Sciatic nerve (tissue), 2 donors: Measurements from ENCODE around the gene ATP9A. TPM values are rescaled to one million over a fixed set of nuclear protein-coding genes. Genes with fewer than 3 reads are reported as not detected.
A peak's percentile ranks its signal among the peaks of the same experiment; 100 is the strongest.
"Not testable (repeated sequence)": the region's sequence is repeated elsewhere in the genome, so short reads cannot be mapped to it uniquely, and the experiment has no call there.

ENCODE experiments used
- ATAC-seq: fragments of 200-7000 bp; cut with Tn5 transposase; one replicate; pipeline ENCODE4 v1.9.1; 2020; ENCODE audit warnings: mild to moderate bottlenecking, moderate library complexity
- DNase-seq: peaks from one replicate; pipeline ENCODE4 v3.0.0-alpha.2; 2020; ENCODE audit warnings: low spot score
- intact Hi-C: fragments of 100-400 bp; cut with DNase I; formaldehyde crosslinking; loops from one replicate; pipeline ENCODE4 v1.14.2; 2022
- total RNA-seq: library from RNA; stranded (reverse); fragmentation: NEBNext Ultra II Directional; extraction: Animal tissue kit (Norgen Biotek cat#: 25700); gene quantifications from one replicate; pipeline ENCODE4 v1.2.1, GENCODE V29; 2021
- donor health status: DM: no; HTN: no; CAD: no.
- donor health status: DM: no; HTN: no; CAD: no.

ATP9A gene
- total RNA-seq: 42.8 TPM

GRCh38 chr20:51767867-51768758 is at the start of gene ATP9A:
Gene ATP9A (minus strand): TSS chr20:51768390. CDS start chr20:51768369, 21 bp downstream.
- peak; percentile 43 for ATAC-seq
- intact Hi-C loops: no loop called here
- no peak for DNase-seq

- DNase-seq, ATAC-seq, intact Hi-C loops: not testable (repeated sequence)
Measured at GRCh38 chr20:51816856-51817255, 48.7 kb upstream of the ATP9A start.

GRCh38 chr20:51815383-51816076 is 47.3 kb upstream of the ATP9A start:
- DNase-seq (no peak), ATAC-seq (no peak)
- intact Hi-C loops: no loop called here

- ATAC-seq (no peak), DNase-seq (no peak)
- intact Hi-C loops: no loop called here
Measured at GRCh38 chr20:51812861-51813260, 44.7 kb upstream of the ATP9A start.

DNA sequence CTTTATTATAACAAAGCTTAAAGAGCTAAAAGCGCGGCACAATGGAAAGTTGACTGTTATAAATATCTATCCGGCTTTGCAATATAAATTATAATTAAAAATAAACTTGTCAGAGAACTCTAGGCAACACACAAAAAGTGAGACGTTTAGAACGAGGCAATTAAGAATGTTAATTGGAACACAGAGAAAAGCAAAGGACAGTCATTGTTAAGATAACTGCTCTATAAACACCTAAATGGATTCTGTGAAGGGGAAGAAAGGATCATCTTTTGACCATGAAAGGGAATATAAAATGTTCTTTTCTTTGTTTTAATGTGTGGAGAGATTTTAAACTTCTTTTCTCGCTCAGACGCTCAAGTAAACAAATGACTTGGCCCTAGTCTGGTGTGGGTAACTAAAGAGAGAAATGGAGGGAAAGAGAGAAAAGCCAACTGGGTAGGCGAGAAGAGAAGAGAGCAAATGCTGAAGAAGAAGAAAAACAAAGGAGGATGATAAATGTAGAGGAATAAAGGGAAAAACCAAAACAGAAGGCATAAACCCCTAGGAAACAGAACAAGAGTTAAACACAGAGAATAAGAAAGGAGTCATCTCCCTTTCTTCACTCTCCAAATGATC is 43.4 kb upstream of the ATP9A start:
- intact Hi-C loops: no loop called here
- ATAC-seq (no peak), DNase-seq (no peak)

- ATAC-seq (no peak), DNase-seq (no peak)
- intact Hi-C loops: no loop called here
Measured at GRCh38 chr20:51811042-51811355, 42.8 kb upstream of the ATP9A start.

GRCh38 chr20:51810155-51811041 is 42.2 kb upstream of the ATP9A start:
- ATAC-seq (no peak), DNase-seq (no peak)
- intact Hi-C loops: no loop called here

DNA sequence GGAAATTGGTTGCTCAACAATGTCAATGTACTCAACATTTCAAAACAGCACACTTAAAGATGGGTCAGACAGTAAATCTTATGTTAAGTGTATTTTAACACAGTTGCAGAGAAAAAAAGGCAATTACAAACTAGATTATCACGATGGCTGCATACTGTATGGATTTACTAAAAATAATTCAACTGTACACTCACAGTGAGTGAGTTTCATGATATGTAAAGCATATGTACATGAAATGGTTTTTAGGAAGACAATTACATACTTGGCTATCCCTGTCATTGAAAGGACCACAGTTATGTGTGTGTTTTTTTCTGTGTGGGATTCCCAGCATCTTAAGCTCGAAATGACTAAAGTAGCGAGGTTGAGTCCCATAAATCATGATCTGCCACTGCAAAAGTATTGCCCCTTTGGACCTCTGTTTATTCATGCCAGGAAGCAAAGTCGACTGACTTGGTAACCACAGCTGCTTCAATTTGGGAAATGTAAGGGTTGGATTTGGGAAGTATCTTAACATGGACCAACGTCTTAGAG is 39.6 kb upstream of the ATP9A start:
- no peak for DNase-seq
- intact Hi-C loops: no loop called here
- ATAC-seq: no peak

DNA sequence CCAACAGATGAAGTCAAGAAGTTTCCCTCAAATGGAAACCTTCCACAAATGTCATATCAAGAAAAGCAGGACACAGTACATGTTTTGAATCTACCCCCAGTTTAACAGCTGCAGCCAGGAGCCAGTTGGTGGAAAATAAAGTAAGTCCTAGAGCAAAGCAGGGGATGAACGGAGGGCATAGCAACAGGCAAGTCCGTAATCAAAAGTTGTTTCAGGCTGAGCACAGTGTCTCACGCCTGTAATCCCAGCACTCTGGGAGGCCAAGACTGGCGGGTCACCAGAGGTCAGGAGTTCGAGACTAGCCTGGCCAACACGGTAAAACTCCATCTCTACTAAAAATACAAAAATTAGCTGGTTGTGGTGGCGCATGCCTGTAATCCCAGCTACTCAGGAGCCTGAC is 36.6 kb upstream of the ATP9A start:
- intact Hi-C loops: no loop called here
- ATAC-seq (no peak), DNase-seq (no peak)

DNA sequence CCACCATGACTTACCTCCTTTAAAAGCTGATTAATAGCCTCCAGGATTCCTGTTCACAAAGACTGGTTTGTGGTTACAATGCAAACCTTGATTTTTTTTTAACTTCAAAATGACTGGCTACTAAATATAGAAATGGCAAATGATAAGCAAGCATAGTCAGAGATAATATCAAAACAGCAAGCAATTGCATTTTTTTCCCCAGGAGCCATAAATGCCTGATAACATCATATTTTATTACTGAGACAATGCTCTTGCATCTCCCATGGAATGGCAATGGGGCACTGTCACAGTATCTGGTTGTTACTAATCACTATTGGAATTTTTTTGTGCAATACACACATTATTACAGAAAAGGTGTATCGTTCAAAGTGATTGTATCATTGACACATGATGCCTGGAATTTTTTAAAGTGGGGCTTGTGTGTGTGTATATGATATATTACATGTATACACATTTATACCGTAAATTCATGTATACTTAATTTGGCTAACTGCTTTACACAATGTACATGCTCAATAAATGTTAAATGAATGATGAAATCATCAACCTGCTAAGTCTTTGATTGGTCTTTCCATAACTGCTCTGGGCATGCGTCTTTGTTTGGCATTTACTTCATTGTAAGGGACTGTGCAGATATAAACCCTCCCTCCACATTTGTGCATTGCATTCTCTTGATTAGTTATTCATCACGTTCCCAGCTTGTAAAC is 35.1 kb upstream of the ATP9A start:
- intact Hi-C loops: no loop called here
- DNase-seq: no peak
- ATAC-seq: no peak

DNA sequence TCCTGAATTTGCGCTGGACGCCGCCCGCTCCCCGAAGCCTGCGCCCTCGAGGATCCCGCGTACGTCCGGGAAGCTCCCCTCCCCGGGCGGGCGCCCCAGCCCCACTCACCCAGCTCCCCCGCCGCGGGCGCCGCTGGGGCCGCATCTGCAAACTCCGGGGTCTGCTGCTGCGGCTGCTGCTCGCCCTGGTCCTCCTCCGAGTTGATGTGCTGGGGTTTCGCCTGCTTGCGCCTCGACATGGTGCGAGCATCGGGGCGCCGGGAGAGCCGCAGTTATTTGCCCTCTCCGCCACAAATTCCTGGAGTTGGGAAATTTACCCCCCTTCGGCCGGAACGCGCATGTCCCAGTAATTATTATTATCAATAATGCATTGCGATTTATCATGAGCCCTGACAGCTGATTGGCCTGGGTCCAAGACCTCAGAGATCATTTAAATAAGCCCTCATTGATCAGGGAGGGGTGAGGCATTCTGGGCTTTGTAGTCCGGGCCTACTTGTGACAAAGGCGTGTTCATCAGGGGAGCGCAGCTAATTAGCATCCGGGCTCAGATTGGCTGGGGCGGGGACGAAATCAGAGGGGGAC is 34.1 kb upstream of the ATP9A start, which contains the start of gene SALL4:
TSS of gene SALL4 (minus strand) at position 352 of the 582 bp plus-strand sequence. CDS start at position 239, 113 bp downstream.
- intact Hi-C loops: no loop called here
- ATAC-seq: no peak
- no peak for DNase-seq

- intact Hi-C loops: no loop called here
- no peak for ATAC-seq
Measured at GRCh38 chr20:51801823-51802123, 33.6 kb upstream of the ATP9A start.

GRCh38 chr20:51801122-51801822 is 33.1 kb upstream of the ATP9A start:
- ATAC-seq: peak; percentile 10
- no peak for DNase-seq
- intact Hi-C loops: no loop called here

More at GRCh38 chr20:51801823-51802123, 33.6 kb upstream of the ATP9A start:
- DNase-seq: no peak

GRCh38 chr20:51800872-51801121 is 32.6 kb upstream of the ATP9A start:
- ATAC-seq: peak; percentile 53
- intact Hi-C loops: no loop called here
- DNase-seq: no peak

DNA sequence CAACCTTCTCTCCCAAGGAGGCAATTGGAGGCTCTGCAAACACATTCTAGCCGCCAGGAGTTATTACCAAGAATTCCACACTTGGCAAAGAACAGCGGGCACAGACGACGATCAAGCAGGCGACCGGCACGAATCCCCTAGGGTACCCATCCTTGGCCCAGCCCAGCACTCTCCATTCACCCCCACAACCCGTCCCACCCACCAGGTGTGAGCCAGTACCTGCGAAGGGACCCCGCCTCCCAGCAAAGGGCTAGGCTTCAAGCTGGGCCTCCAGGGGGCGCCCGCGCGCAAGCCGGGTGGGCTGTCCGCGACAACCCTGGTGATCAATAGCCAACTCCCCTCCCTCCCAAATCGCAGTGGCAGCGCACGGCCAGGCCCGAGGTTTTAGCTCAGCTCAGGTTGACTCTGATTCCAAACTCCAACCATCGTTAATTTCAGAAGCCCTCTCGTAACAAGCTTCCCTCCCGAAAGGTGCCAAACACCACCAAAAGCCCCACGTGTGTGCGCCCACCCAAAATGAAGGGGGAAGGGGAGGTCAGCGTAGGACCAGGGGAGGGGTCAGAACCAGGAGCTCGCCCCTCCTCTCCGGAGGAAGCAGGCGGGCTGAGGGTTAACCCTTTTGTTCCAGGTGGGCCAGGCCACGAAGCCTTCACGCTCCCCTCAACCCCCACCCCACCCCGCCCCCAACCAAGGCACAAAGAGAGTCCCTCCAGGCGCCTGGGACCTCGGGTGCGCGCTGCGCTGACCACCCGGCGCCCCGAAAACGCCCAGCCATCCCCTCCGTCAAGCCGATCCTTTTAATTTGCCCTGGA is 32.1 kb upstream of the ATP9A start:
- peak; percentile 78 for DNase-seq
- ATAC-seq: peak; percentile 82
- intact Hi-C loops: no loop called here

GRCh38 chr20:51799401-51799860 is 31.2 kb upstream of the ATP9A start:
- ATAC-seq: no peak
- intact Hi-C loops: no loop called here
- no peak for DNase-seq
